NCI-H345 treated with DMSO at 0.1 percent for 48 hours (cell line): ENCODE results near the gene SIRT4.
"Not testable (repeated sequence)": the region's sequence is repeated elsewhere in the genome, so short reads cannot be mapped to it uniquely, and the experiment has no call there.

Experiments used
- DNase-seq: peaks from one replicate; lab custom pipeline; 2025; ENCODE audit not compliant: unreplicated experiment; lab: John Stamatoyannopoulos, UW

SIRT4 gene

GRCh38 chr12:120301962-120302815, at the start of gene SIRT4:
TSS of gene SIRT4 (plus strand) at chr12:120302321. CDS start at chr12:120303562, 1,241 bp downstream.
- peak; percentile 89 for DNase-seq

- not testable (repeated sequence) for DNase-seq
These were observed 48.8 kb upstream of the SIRT4 start for GRCh38 chr12:120253313-120253712.

- no peak for DNase-seq
These were observed 47.3 kb upstream of the SIRT4 start for GRCh38 chr12:120254809-120255208.

- DNase-seq: no peak
These were observed 44.9 kb upstream of the SIRT4 start for GRCh38 chr12:120257041-120257821.

GRCh38 chr12:120258323-120258896, 43.7 kb upstream of the SIRT4 start:
- DNase-seq: no peak

GRCh38 chr12:120259418-120260202, 42.5 kb upstream of the SIRT4 start:
- DNase-seq: no peak

GRCh38 chr12:120260607-120261006, 41.5 kb upstream of the SIRT4 start:
- DNase-seq: no peak

GRCh38 chr12:120261951-120262851, 39.9 kb upstream of the SIRT4 start:
- DNase-seq: no peak

- DNase-seq: no peak
These were observed 39.0 kb upstream of the SIRT4 start for GRCh38 chr12:120262852-120263747.

- no peak for DNase-seq
These were observed 38.4 kb upstream of the SIRT4 start for GRCh38 chr12:120263748-120264085.

- no peak for DNase-seq
These were observed 37.8 kb upstream of the SIRT4 start for GRCh38 chr12:120264086-120264903.

- no peak for DNase-seq
These were observed 37.1 kb upstream of the SIRT4 start for GRCh38 chr12:120264904-120265472.

GRCh38 chr12:120265473-120266179, 36.5 kb upstream of the SIRT4 start, which contains the start of gene PXN:
TSS of gene PXN (minus strand) at chr12:120265730. CDS start at chr12:120265629, 101 bp downstream.
- DNase-seq: peak; percentile 58

- no peak for DNase-seq
These were observed 35.8 kb upstream of the SIRT4 start for GRCh38 chr12:120266180-120266870.

GRCh38 chr12:120267736-120268135, 34.4 kb upstream of the SIRT4 start:
- DNase-seq: no peak

GRCh38 chr12:120276734-120277133, 25.4 kb upstream of the SIRT4 start:
- DNase-seq: no peak
